Stimulated activated naive CD8-positive, alpha-beta T cell treated with anti-CD3 and anti-CD28 coated beads, Interleukin-15, Interleukin-2, amounts not matched to agents 100 ng/mL and 50 ng/mL, for 24 hours (primary cell): ENCODE data around the gene SPTBN5.

Experiments used
- H3K27ac Mint-ChIP-seq: one replicate; pipeline ENCODE4 v1.8.0; 2021; ENCODE audit warnings: mild to moderate bottlenecking, mixed read lengths
- H3K27me3 Mint-ChIP-seq: one replicate; pipeline ENCODE4 v1.8.0; 2021; ENCODE audit warnings: mixed read lengths
- H3K36me3 Mint-ChIP-seq: one replicate; pipeline ENCODE4 v1.8.0; 2021; ENCODE audit warnings: low read depth, mixed read lengths
- H3K4me1 Mint-ChIP-seq: one replicate; pipeline ENCODE4 v1.8.0; 2021; ENCODE audit warnings: low read depth, mixed read lengths
- H3K4me3 Mint-ChIP-seq: one replicate; pipeline ENCODE4 v1.8.0; 2021; ENCODE audit warnings: mild to moderate bottlenecking, mixed read lengths
- H3K9me3 Mint-ChIP-seq: one replicate; pipeline ENCODE4 v1.8.0; 2021; ENCODE audit warnings: mixed read lengths

The SPTBN5 gene

DNA sequence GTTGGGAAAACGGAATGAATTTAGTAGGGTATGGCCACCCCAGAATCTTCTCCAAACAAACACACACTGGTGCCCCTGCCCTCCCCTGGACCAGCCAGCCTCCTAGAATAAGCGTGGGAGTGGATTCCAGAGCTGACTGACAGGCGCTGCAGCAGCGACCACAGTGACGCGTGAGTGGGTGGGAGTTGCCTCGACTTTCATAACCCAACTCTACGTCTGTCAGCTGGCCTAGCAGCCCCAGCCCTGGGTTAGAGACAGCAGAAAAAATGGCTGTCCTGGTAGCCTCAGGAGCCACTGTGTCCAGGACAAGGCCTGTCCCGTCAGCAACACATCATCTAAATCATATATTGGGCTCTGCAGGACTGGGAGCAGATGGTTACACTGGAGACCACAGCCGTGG lies 45.2 kb downstream of the SPTBN5 start:
- Mint-ChIP-seq H3K27me3 (no peaks in the 10 kb centered on the region), H3K4me3 (no peak overlapping the region), H3K9me3 (no peaks in the 10 kb centered on the region), H3K27ac (no peak overlapping the region), H3K4me1 (no peaks in the 10 kb centered on the region), H3K36me3 (no peaks in the 10 kb centered on the region)

DNA sequence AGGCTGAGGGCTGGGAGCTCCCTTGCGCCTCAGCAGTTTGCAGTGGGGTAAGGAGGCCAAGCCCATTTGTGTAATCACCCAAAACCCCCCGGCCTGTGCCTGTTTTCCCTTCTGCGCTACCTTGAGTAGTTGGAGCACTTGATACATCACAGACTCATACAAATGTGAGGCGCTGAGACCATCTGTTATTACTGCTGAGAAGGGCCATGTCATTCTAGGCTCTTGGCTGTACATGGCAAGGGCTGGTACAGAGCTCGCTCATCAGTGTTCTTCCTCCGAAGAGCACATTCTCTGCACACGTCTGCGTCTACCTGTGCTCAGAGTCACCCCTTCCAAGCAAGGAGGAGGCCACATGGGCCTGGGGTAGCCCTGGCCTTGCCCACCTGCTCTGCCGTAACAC lies 45.9 kb downstream of the SPTBN5 start:
- no peaks in the 10 kb centered on the region for H3K9me3 Mint-ChIP-seq
- H3K27ac Mint-ChIP-seq: no peak overlapping the region
- no peak overlapping the region for H3K4me3 Mint-ChIP-seq
- H3K4me1 Mint-ChIP-seq: no peaks in the 10 kb centered on the region
- H3K27me3 Mint-ChIP-seq: no peaks in the 10 kb centered on the region
- H3K36me3 Mint-ChIP-seq: no peaks in the 10 kb centered on the region

DNA sequence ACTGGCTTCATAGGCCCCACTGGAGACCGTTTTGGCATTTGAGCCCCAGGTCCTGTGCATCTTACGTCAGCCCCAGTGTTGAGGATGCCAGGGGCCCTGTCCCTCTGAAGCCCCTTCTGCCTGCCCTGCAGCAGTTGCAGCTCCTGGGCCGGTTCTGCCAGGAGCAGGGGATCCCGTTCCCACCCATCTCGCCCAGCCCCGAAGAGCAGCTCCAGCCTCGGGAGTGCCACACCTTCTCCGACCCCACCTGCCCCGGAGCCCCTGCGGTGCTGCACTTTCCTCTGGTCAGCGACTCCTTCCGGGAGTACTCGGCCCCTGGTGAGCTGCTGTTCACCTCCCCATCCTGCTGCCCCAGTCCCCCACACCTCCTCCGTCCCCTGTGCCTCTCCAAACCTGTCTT lies 46.6 kb downstream of the SPTBN5 start:
- H3K27me3 Mint-ChIP-seq: no peaks in the 10 kb centered on the region
- H3K36me3 Mint-ChIP-seq: no peaks in the 10 kb centered on the region
- H3K4me1 Mint-ChIP-seq: no peaks in the 10 kb centered on the region
- H3K9me3 Mint-ChIP-seq: no peaks in the 10 kb centered on the region
- no peak overlapping the region for H3K4me3 Mint-ChIP-seq
- H3K27ac Mint-ChIP-seq: no peak overlapping the region

DNA sequence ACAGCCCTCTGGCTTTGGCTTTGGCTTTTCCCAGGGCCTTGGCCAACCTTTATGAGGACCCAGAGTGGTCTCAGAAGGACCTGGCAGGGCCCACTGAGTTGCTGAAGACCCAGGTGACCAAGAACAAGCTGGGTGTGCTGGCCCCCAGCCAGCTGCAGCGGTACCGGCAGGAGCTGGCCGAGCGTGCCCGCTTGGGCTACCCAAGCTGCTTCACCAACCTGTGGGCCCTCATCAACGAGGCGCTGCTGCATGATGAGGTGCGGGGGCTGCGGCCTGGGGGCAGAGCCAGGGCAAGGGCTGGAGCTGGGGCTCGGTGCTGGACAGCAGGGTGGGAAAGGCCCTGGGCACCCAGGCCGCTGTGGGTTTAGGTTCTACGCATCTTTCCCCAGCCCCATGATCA lies 49.0 kb downstream of the SPTBN5 start:
- H3K4me3 Mint-ChIP-seq: no peak overlapping the region
- H3K27ac Mint-ChIP-seq: no peak overlapping the region
- H3K27me3 Mint-ChIP-seq: no peaks in the 10 kb centered on the region
- no peaks in the 10 kb centered on the region for H3K36me3 Mint-ChIP-seq
- no peaks in the 10 kb centered on the region for H3K9me3 Mint-ChIP-seq
- H3K4me1 Mint-ChIP-seq: no peaks in the 10 kb centered on the region

DNA sequence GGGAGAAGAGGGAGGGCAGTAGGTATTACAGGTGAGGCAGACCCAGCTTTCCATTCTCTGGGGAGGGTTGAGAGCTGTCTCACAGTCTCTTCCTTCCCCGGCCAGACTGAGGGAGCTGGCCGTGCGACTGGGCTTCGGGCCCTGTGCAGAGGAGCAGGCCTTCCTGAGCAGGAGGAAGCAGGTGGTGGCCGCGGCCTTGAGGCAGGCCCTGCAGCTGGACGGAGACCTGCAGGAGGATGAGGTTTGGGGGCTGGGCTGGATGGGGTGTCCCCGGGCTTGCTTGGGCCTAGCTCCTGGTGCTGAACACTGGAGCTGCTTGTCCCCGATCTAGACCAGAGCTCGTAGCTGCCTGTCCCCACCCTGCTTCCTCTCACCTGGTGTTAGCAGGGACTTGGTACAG lies 50.3 kb downstream of the SPTBN5 start:
- no peaks in the 10 kb centered on the region for H3K9me3 Mint-ChIP-seq

DNA sequence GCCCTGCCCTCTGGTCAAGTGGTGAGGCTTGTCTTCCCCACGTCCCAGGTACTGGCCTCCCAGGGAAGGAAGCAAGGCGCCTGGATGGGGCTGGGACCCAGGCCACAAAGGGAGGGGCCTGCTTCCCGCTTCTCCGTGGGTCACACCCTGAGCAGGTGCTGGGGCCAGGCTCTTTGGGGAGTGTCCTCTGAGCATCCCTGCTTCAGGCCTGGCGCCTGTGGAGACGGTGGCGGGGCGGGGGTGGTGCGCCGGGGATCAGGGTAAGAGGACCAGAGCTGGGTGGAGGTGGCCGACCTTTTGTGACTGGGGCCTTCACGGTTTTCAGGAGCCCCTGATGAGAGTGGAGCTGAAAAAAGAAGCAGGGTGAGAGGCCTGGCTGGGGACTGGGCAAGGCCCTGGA lies 51.6 kb downstream of the SPTBN5 start:
- Mint-ChIP-seq H3K9me3 (no peaks in the 10 kb centered on the region), H3K4me1 (no peaks in the 10 kb centered on the region), H3K27ac (no peak overlapping the region), H3K36me3 (no peaks in the 10 kb centered on the region), H3K27me3 (no peaks in the 10 kb centered on the region), H3K4me3 (no peak overlapping the region)

More for the DNA sequence above, 50.3 kb downstream of the SPTBN5 start:
- H3K36me3 Mint-ChIP-seq: no peaks in the 10 kb centered on the region
- no peaks in the 10 kb centered on the region for H3K4me1 Mint-ChIP-seq
- no peak overlapping the region for H3K4me3 Mint-ChIP-seq
- H3K27ac Mint-ChIP-seq: no peak overlapping the region
- no peaks in the 10 kb centered on the region for H3K27me3 Mint-ChIP-seq

DNA sequence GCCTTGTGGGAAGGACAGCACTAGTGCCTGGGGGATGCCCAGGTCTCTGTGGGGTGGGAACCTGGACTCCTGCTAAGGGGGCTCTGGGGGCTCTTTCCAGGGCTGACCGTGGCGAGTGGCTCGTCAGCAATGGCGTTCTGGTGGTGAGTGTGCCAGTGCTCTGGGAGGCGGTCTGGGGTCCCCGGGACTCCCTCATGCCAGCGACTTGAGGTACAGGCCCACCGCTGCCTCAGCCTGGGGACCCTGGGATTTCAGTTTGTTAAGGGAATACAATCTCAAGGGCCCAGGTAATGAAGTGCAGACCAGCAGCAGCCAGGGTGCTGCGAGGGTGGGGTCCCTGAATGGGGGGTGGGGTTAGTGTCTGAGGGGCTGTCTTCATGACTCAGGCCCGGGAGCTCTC lies 52.7 kb downstream of the SPTBN5 start:
- no peaks in the 10 kb centered on the region for H3K36me3 Mint-ChIP-seq
- no peak overlapping the region for H3K27ac Mint-ChIP-seq
- no peak overlapping the region for H3K4me3 Mint-ChIP-seq
- no peaks in the 10 kb centered on the region for H3K9me3 Mint-ChIP-seq
- no peaks in the 10 kb centered on the region for H3K4me1 Mint-ChIP-seq
- no peaks in the 10 kb centered on the region for H3K27me3 Mint-ChIP-seq

DNA sequence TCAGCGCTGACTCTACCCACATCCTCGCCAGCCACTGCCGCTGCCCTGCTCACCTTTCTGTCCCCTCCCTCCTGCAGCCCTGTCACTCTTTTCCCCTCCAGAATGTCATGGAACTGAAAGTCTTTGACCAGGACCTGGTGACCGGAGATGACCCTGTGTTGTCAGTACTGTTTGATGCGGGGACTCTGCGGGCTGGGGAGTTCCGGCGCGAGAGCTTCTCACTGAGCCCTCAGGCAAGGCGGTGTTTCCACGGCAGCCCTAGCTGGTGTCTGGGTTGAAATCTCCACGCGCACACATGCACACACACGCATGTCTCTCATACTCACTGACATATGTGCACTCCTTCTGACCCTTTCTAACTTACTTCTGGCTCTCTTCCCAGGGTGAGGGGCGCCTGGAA lies 53.2 kb downstream of the SPTBN5 start:
- no peaks in the 10 kb centered on the region for H3K27me3 Mint-ChIP-seq
- H3K4me3 Mint-ChIP-seq: no peak overlapping the region
- no peaks in the 10 kb centered on the region for H3K9me3 Mint-ChIP-seq
- no peak overlapping the region for H3K27ac Mint-ChIP-seq
- no peaks in the 10 kb centered on the region for H3K36me3 Mint-ChIP-seq
- H3K4me1 Mint-ChIP-seq: no peaks in the 10 kb centered on the region

DNA sequence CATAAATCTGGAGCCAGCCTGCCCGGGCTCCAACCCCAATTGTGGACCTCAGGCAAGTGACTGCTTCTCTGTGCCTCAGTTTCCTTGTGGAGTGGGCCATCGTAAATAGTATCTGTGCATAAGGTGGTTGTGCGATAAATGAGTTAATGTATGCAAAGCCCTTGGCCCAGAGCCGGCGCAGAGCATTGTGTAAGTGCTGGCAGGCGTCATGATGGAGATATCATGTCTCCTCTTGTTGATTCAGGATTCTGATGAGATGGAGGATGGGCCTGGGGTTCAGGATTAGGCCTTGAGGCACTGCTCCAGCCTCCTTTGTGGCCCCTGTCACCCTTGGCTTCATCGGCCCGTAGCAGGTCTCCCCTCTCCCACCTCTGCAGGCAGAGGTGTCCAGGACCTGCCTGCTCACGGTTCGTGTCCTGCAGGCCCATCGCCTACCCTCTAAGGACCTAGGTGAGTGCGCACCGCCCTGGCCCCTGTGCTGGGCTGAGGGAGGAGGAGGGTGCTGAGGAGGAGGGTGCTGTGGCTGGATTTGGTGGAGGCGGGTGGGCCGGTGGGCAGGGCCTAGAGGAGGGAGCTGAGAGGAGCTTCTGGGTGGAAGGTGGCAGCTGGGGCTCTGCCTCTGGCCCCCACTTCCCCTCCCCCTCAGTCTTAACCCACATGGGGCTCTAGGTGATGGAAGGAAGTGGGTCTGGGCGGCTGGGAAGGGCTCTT lies 53.9 kb downstream of the SPTBN5 start:
- Mint-ChIP-seq H3K9me3 (no peaks in the 10 kb centered on the region), H3K4me3 (no peak overlapping the region), H3K4me1 (no peaks in the 10 kb centered on the region), H3K27me3 (no peaks in the 10 kb centered on the region), H3K27ac (no peak overlapping the region), H3K36me3 (no peaks in the 10 kb centered on the region)

DNA sequence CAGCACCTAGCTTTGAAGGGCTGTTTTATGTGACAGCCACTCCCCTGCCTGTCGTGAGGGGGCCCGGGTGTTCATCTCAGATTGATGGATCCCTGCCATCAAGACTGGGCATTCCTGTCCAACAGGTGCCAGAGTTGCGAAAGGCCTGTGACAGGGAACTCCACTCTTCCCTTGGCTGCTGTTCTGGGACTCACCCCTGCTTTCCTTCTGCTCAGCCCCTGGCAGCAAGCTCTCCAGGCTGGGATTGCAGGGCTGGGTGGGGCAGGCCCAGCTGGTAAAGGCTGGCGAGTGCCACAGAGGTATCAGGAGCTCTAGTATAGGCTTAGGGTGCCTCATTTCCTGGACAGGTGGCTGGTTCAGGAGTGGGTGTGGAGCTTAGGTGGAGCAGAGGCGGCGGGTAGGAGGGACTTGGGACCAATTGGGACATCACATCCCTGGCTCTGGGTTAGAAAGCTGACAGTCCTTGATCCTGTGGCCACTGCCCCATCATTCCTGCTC lies 55.4 kb downstream of the SPTBN5 start, which contains the start of gene PLA2G4B:
Gene PLA2G4B (plus strand): TSS at position 448 of the 498 bp plus-strand sequence. CDS start 67 bp downstream, outside the sequence.
- H3K27ac Mint-ChIP-seq: no peak within 1 kb of the TSS
- no peak within 1 kb of the TSS for H3K4me3 Mint-ChIP-seq
- no peaks in the 10 kb centered on the region for H3K9me3 Mint-ChIP-seq
- H3K4me1 Mint-ChIP-seq: no peaks in the 10 kb centered on the region
- H3K27me3 Mint-ChIP-seq: no peaks in the 10 kb centered on the region
- no peaks in the 10 kb centered on the region for H3K36me3 Mint-ChIP-seq

DNA sequence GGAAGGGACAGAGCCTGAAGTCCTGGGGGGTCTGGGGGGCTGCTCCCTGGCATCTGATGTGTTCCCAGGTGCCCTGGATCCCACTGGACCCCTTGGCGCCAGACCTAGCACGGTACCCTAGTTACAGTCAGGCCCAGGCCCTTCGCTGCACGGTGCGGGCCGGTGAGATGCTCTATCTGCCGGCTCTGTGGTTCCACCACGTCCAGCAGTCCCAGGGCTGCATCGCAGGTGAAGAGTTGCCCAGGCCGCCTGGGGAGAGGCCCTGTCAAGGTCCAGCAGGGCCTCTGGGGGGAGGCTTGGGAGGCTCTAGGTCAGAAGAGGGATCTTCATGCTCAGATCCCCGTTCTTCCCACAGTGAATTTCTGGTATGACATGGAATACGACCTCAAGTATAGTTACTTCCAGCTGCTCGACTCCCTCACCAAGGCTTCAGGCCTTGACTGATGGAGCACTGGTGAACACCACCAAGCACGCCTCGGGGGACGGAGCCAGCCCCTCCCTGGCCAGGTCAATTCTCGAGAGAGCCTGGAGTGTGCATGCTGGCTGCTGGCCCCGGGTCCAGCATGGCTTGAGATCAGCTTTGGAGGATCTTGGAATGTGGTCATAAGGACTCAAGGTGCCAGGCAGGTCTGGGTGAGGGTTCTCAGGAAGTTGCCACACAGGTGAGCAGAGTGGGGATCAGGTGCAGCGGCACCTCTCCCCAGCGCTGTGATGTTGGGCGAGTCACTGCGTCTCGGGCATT lies 57.0 kb downstream of the SPTBN5 start:
- H3K27ac Mint-ChIP-seq: no peak overlapping the region
- H3K36me3 Mint-ChIP-seq: no peaks in the 10 kb centered on the region
- no peak overlapping the region for H3K4me3 Mint-ChIP-seq
- no peaks in the 10 kb centered on the region for H3K27me3 Mint-ChIP-seq
- H3K4me1 Mint-ChIP-seq: peaks cover 13% of the 10 kb centered on the region
- H3K9me3 Mint-ChIP-seq: no peaks in the 10 kb centered on the region

GRCh38 chr15:41836073-41836472 lies 57.8 kb downstream of the SPTBN5 start:
- no peaks in the 10 kb centered on the region for H3K27me3 Mint-ChIP-seq
- no peaks in the 10 kb centered on the region for H3K36me3 Mint-ChIP-seq
- no peak overlapping the region for H3K4me3 Mint-ChIP-seq
- peaks cover 21% of the 10 kb centered on the region for H3K4me1 Mint-ChIP-seq
- H3K9me3 Mint-ChIP-seq: no peaks in the 10 kb centered on the region
- no peak overlapping the region for H3K27ac Mint-ChIP-seq

- Mint-ChIP-seq H3K4me3 (no peak overlapping the region), H3K27ac (no peak overlapping the region)
Measured at GRCh38 chr15:41834096-41834495, 59.8 kb downstream of the SPTBN5 start.

DNA sequence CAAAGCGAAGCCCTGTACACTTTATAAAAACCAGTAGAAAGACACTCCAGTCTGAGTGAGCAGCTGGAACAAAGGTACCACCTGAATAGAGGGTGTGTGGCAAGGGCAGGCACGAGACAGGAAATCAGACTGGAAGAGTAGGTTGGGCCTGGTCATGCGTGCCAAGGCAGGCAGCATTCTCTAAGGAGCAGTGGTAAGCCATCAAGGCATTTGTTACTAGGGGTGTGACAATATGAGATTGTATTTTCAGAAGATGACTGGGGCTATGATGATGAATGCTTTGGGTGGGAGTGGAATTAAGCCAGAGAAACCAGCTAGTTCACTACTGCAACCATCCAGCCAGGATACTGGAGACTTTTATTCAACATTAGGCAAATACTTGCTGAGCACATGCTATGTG lies 61.0 kb downstream of the SPTBN5 start:
- no peaks in the 10 kb centered on the region for H3K36me3 Mint-ChIP-seq
- H3K27me3 Mint-ChIP-seq: no peaks in the 10 kb centered on the region
- no peak overlapping the region for H3K4me3 Mint-ChIP-seq
- no peak overlapping the region for H3K27ac Mint-ChIP-seq
- H3K4me1 Mint-ChIP-seq: peaks cover 35% of the 10 kb centered on the region
- H3K9me3 Mint-ChIP-seq: no peaks in the 10 kb centered on the region

More at GRCh38 chr15:41834096-41834495, 59.8 kb downstream of the SPTBN5 start:
- Mint-ChIP-seq H3K9me3 (no peaks in the 10 kb centered on the region), H3K36me3 (no peaks in the 10 kb centered on the region), H3K27me3 (no peaks in the 10 kb centered on the region), H3K4me1 (peaks cover 27% of the 10 kb centered on the region)

DNA sequence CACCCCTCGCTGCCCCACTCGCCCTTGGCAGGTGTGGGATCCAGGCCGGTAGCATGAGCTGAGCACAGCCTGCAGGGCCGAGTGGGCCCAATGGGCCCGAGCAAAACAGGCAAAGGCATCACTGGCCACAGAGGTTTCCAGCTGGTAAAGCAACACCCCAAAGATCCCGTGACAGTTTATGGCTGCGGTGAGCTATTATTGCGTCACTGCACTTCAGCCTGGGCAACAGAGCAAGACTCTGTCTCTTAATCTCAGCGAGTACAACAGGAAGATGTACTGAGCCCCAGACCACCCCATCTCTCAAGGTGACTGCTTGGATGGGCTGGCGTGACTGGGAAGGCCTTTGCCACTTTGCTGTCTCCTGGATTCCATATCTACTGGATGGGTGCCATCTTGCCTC lies 61.6 kb downstream of the SPTBN5 start:
- H3K4me1 Mint-ChIP-seq: peaks cover 39% of the 10 kb centered on the region
- H3K27ac Mint-ChIP-seq: no peak overlapping the region
- no peaks in the 10 kb centered on the region for H3K27me3 Mint-ChIP-seq
- no peaks in the 10 kb centered on the region for H3K9me3 Mint-ChIP-seq
- no peaks in the 10 kb centered on the region for H3K36me3 Mint-ChIP-seq
- H3K4me3 Mint-ChIP-seq: no peak overlapping the region
